Measurements from ENCODE around the gene SPATA31E1.

SPATA31E1 gene

DNA sequence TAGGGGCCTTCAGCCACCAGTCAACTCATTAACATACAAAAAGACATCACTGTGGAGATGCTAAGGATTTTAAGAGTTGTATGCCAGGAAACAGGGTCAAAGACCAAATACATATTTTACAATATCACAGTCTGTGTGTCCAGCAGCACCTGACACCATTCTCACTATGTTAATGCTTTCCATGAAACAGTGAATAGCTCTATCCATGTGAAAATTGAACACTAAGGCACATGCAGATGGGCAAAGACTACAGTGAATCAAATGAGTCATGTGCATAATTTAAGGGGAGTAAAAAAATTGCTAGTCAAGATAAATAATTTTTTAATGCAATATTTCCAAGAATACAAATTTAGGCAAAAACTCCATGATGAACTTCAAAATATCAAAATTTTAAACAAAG is 7.6 kb upstream of the SPATA31E1 start:
- Histone ChIP-seq H2BK5ac (ENCODE audit: low read depth, low read length, poor library complexity) (no peak overlapping the region), H3K18ac (ENCODE audit: low read length) (no peak overlapping the region), H3K79me2 (ENCODE audit: control insufficient read depth, insufficient read depth, low read length, poor library complexity) (no peaks in the 10 kb centered on the region), H3K9me3 (ENCODE audit: insufficient read depth, low read depth, low read length) (peaks cover under 1% of the 10 kb centered on the region), H3K9ac (ENCODE audit: low read length) (no peak overlapping the region), H4K91ac (ENCODE audit: low read depth, low read length) (no peak overlapping the region), H2BK12ac (ENCODE audit: low read length) (no peak overlapping the region), H3K36me3 (ENCODE audit: control insufficient read depth in 1 of 2, insufficient read depth in 2 of 2, low read length in 2 of 2) (no peaks in the 10 kb centered on the region), H2BK120ac (ENCODE audit: insufficient read depth, low read length, poor library complexity) (no peak overlapping the region), H4K12ac (ENCODE audit: low read depth, low read length) (no peak overlapping the region), H3K79me1 (ENCODE audit: low read length) (no peaks in the 10 kb centered on the region), H3K4me1 (ENCODE audit: control insufficient read depth in 1 of 2, insufficient read depth in 2 of 2, low read length in 2 of 2) (peaks cover 9 to 14% of the 10 kb centered on the region in 2 experiments), H3K4me3 (ENCODE audit: low read depth, low read length) (no peak overlapping the region), H3K27me3 (ENCODE audit: insufficient read depth, low read length) (no peaks in the 10 kb centered on the region), H2AK5ac (ENCODE audit: low read length) (no peak overlapping the region), H3K14ac (ENCODE audit: low read length) (no peak overlapping the region), H4K8ac (ENCODE audit: low read depth, low read length) (no peak overlapping the region), H3K4ac (ENCODE audit: low read depth, low read length) (no peak overlapping the region), H3K23ac (ENCODE audit: low read length) (no peak overlapping the region), H3K4me2 (ENCODE audit: low read length) (no peak overlapping the region), H3K27ac (ENCODE audit: low read depth, low read length) (no peak overlapping the region), H2AFZ (ENCODE audit: insufficient read depth, low read length, poor library complexity) (no peak overlapping the region)
- DNase-seq: no peak

DNA sequence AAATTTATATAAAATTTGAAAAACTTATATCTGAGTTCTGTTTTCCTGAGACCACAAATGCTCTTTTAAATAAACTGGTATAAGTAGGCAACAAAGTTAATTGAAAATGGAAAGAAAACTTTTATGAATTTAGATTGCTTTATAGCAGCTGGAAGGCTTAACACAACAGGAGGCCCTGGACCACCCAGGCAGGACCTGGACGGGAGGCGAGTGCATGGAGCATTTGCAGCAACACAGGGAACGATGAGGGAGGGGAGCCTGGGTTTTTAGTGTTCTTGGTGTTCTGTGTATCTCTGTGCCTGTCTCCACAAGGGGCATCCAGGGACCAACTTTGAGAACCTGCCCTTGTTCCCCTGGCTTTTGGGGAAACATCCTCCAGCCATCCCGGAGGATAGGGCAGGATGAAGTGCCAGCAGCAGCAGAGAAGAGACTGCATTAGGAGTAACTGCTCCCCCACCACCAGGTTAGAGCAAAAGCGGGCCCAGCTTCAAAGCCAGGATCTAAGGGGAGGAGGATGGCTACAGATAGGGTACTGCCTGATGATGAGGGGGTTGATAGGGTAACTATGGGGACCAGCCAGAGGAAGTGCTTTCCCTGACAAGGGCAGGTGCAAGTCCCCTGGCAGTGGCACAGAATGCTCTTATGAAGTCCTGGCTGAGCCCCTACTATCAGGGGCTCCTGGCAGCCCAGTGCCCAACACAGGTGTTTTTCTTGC is 6.7 kb upstream of the SPATA31E1 start:
- WGBS (ENCODE audit: extremely low coverage, insufficient coverage, insufficient read length): no CpG with 5 or more reads among the region's 5 CpGs

DNA sequence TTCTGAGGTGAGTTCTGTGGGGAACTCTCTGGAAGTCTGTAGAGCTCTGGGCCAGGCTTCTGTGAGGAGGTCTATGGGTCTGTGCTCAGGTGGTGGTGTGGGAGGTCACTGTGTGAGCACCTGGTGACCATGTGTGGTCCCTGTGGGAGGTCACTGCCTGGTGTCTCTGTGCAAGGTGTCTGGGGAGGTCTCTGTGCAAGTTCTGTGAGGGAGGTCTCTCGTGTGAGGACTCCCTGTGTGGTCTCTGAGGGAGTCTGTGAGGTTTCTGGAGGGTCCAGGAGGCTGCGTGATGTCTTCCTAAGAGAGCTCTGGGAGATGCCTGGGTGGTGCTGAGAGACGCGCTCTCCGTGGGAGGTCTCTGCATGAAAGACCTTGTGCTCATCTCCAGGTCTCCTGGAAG is 6.0 kb upstream of the SPATA31E1 start:
- Histone ChIP-seq H3K9ac (ENCODE audit: low read length) (no peak overlapping the region), H3K23ac (ENCODE audit: low read length) (no peak overlapping the region), H2BK120ac (ENCODE audit: insufficient read depth, low read length, poor library complexity) (no peak overlapping the region), H3K36me3 (ENCODE audit: control insufficient read depth in 1 of 2, insufficient read depth in 2 of 2, low read length in 2 of 2) (no peaks in the 10 kb centered on the region), H4K8ac (ENCODE audit: low read depth, low read length) (no peak overlapping the region), H3K18ac (ENCODE audit: low read length) (no peak overlapping the region), H2AFZ (ENCODE audit: insufficient read depth, low read length, poor library complexity) (no peak overlapping the region), H3K79me1 (ENCODE audit: low read length) (no peaks in the 10 kb centered on the region), H2AK5ac (ENCODE audit: low read length) (no peak overlapping the region), H3K27ac (ENCODE audit: low read depth, low read length) (no peak overlapping the region), H3K27me3 (ENCODE audit: insufficient read depth, low read length) (no peaks in the 10 kb centered on the region), H2BK5ac (ENCODE audit: low read depth, low read length, poor library complexity) (no peak overlapping the region), H3K9me3 (ENCODE audit: insufficient read depth, low read depth, low read length) (no peaks in the 10 kb centered on the region), H3K4me1 (ENCODE audit: control insufficient read depth in 1 of 2, insufficient read depth in 2 of 2, low read length in 2 of 2) (peaks cover 5% of the 10 kb centered on the region in 2 experiments), H3K4ac (ENCODE audit: low read depth, low read length) (no peak overlapping the region), H3K4me2 (ENCODE audit: low read length) (no peak overlapping the region), H3K79me2 (ENCODE audit: control insufficient read depth, insufficient read depth, low read length, poor library complexity) (no peaks in the 10 kb centered on the region), H3K14ac (ENCODE audit: low read length) (no peak overlapping the region), H4K12ac (ENCODE audit: low read depth, low read length) (no peak overlapping the region), H4K91ac (ENCODE audit: low read depth, low read length) (no peak overlapping the region), H2BK12ac (ENCODE audit: low read length) (no peak overlapping the region), H3K4me3 (ENCODE audit: low read depth, low read length) (no peak overlapping the region)
- no peak for DNase-seq
- no CpG with 5 or more reads among the region's 5 CpGs for WGBS (ENCODE audit: extremely low coverage, insufficient coverage, insufficient read length)

More for the DNA sequence above, 6.7 kb upstream of the SPATA31E1 start:
- H4K8ac ChIP-seq (ENCODE audit: low read depth, low read length): no peak overlapping the region
- no peak overlapping the region for H3K9ac ChIP-seq (ENCODE audit: low read length)
- no peak overlapping the region for H3K18ac ChIP-seq (ENCODE audit: low read length)
- no peak overlapping the region for H4K91ac ChIP-seq (ENCODE audit: low read depth, low read length)
- H3K27ac ChIP-seq (ENCODE audit: low read depth, low read length): no peak overlapping the region
- no peak overlapping the region for H2AK5ac ChIP-seq (ENCODE audit: low read length)
- H2BK120ac ChIP-seq (ENCODE audit: insufficient read depth, low read length, poor library complexity): no peak overlapping the region
- H3K4me2 ChIP-seq (ENCODE audit: low read length): no peak overlapping the region
- H2BK12ac ChIP-seq (ENCODE audit: low read length): no peak overlapping the region
- DNase-seq: no peak
- H3K27me3 ChIP-seq (ENCODE audit: insufficient read depth, low read length): no peaks in the 10 kb centered on the region
- H3K4me3 ChIP-seq (ENCODE audit: low read depth, low read length): no peak overlapping the region
- H4K12ac ChIP-seq (ENCODE audit: low read depth, low read length): no peak overlapping the region
- H3K14ac ChIP-seq (ENCODE audit: low read length): no peak overlapping the region
- peaks cover 5% of the 10 kb centered on the region in 2 experiments for H3K4me1 ChIP-seq (ENCODE audit: control insufficient read depth in 1 of 2, insufficient read depth in 2 of 2, low read length in 2 of 2)
- H3K79me2 ChIP-seq (ENCODE audit: control insufficient read depth, insufficient read depth, low read length, poor library complexity): no peaks in the 10 kb centered on the region
- no peak overlapping the region for H3K23ac ChIP-seq (ENCODE audit: low read length)
- no peak overlapping the region for H2AFZ ChIP-seq (ENCODE audit: insufficient read depth, low read length, poor library complexity)
- H2BK5ac ChIP-seq (ENCODE audit: low read depth, low read length, poor library complexity): no peak overlapping the region
- H3K4ac ChIP-seq (ENCODE audit: low read depth, low read length): no peak overlapping the region
- no peaks in the 10 kb centered on the region for H3K9me3 ChIP-seq (ENCODE audit: insufficient read depth, low read depth, low read length)
- no peaks in the 10 kb centered on the region for H3K36me3 ChIP-seq (ENCODE audit: control insufficient read depth in 1 of 2, insufficient read depth in 2 of 2, low read length in 2 of 2)
- H3K79me1 ChIP-seq (ENCODE audit: low read length): no peaks in the 10 kb centered on the region

DNA sequence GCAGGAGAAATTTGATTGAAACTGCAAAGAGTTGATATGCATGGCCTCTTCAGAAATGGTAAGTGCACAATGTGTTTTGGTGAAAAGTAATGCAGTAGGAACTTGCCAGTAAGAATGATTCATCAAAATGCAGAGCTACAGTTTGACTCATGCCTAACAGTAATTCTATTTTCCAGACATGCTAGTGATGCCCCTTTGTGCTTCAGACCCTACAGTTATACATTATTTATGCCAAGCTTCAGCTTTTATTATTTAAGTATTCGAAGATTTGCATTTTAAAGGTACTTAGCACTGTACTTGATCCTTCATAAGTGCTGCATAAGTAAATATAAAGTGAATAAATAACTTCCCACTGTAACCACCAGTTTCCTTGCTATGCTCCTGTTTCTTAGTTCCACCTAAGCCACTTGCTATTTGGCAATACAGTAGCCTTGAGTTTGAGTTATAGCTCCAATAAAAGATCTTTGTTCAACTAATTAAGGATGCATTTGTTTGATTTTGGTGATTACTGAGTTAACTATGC is 3.6 kb upstream of the SPATA31E1 start:
- Histone ChIP-seq H3K36me3 (ENCODE audit: control insufficient read depth in 1 of 2, insufficient read depth in 2 of 2, low read length in 2 of 2) (no peaks in the 10 kb centered on the region), H2AK5ac (ENCODE audit: low read length) (no peak overlapping the region), H3K27ac (ENCODE audit: low read depth, low read length) (no peak overlapping the region), H2BK120ac (ENCODE audit: insufficient read depth, low read length, poor library complexity) (no peak overlapping the region), H2BK12ac (ENCODE audit: low read length) (no peak overlapping the region), H3K4ac (ENCODE audit: low read depth, low read length) (no peak overlapping the region), H3K79me2 (ENCODE audit: control insufficient read depth, insufficient read depth, low read length, poor library complexity) (no peaks in the 10 kb centered on the region), H2BK5ac (ENCODE audit: low read depth, low read length, poor library complexity) (no peak overlapping the region), H3K79me1 (ENCODE audit: low read length) (no peaks in the 10 kb centered on the region), H3K27me3 (ENCODE audit: insufficient read depth, low read length) (no peaks in the 10 kb centered on the region), H4K91ac (ENCODE audit: low read depth, low read length) (no peak overlapping the region), H3K14ac (ENCODE audit: low read length) (no peak overlapping the region), H3K4me2 (ENCODE audit: low read length) (no peak overlapping the region), H3K23ac (ENCODE audit: low read length) (no peak overlapping the region), H2AFZ (ENCODE audit: insufficient read depth, low read length, poor library complexity) (no peak overlapping the region), H3K18ac (ENCODE audit: low read length) (no peak overlapping the region), H3K9me3 (ENCODE audit: insufficient read depth, low read depth, low read length) (no peaks in the 10 kb centered on the region), H4K8ac (ENCODE audit: low read depth, low read length) (no peak overlapping the region), H3K4me1 (ENCODE audit: control insufficient read depth in 1 of 2, insufficient read depth in 2 of 2, low read length in 2 of 2) (peaks cover 5% of the 10 kb centered on the region in 2 experiments), H3K9ac (ENCODE audit: low read length) (no peak overlapping the region), H3K4me3 (ENCODE audit: low read depth, low read length) (no peak overlapping the region), H4K12ac (ENCODE audit: low read depth, low read length) (no peak overlapping the region)
- WGBS (ENCODE audit: extremely low coverage, insufficient coverage, insufficient read length): no CpG with 5 or more reads among the region's 1 CpG
- DNase-seq: no peak
